Activated naive CD4-positive, alpha-beta T cell treated with anti-CD3 and anti-CD28 coated beads for 36 hours (primary cell): ENCODE measurements around the gene KRT84. TPM values are rescaled to one million over a fixed set of nuclear protein-coding genes. Genes with fewer than 3 reads are reported as not detected.

ENCODE experiments used
- CTCF ChIA-PET: fragments of 350-600 bp; sonication (Branson Sonifier 250); formaldehyde crosslinking; loops from one replicate; lab custom pipeline; 2021; ENCODE audit warnings: antibody characterized with exemption; lab: Charles Lee
- DNase-seq: peaks from one replicate; pipeline ENCODE4 v3.0.0-alpha.2; 2020
- H3K27ac Mint-ChIP-seq: one replicate; pipeline ENCODE4 v1.8.0; 2021; ENCODE audit warnings: mild to moderate bottlenecking, mixed read lengths
- H3K27me3 Mint-ChIP-seq: one replicate; pipeline ENCODE4 v1.8.0; 2021; ENCODE audit warnings: low read depth, mixed read lengths
- H3K36me3 Mint-ChIP-seq: one replicate; pipeline ENCODE4 v1.8.0; 2021; ENCODE audit warnings: low read depth, mixed read lengths
- H3K4me1 Mint-ChIP-seq: one replicate; pipeline ENCODE4 v1.8.0; 2021; ENCODE audit warnings: low read depth, mixed read lengths
- H3K4me3 Mint-ChIP-seq: one replicate; pipeline ENCODE4 v1.8.0; 2021; ENCODE audit warnings: mild to moderate bottlenecking, moderate library complexity, mixed read lengths
- H3K9me3 Mint-ChIP-seq: one replicate; pipeline ENCODE4 v1.8.0; 2021; ENCODE audit warnings: mixed read lengths
- intact Hi-C: fragments of 100-400 bp; cut with micrococcal nuclease; formaldehyde crosslinking; loops from one replicate; pipeline ENCODE4 v1.15.1; 2023
- total RNA-seq, 2 experiments: library from RNA; stranded (reverse); gene quantifications; one replicate each; pipeline ENCODE4 v1.2.3, GENCODE V29; 2021

Gene KRT84
- total RNA-seq, 2 experiments from 2014 or later: not detected

- CTCF ChIA-PET: interaction anchor here (0.6 kb wide), 1 partner anchor 721 kb away, joined by 3 read pairs; no protein-coding TSS in a partner anchor
- Mint-ChIP-seq H3K9me3 (no peaks in the 10 kb centered on the region), H3K27ac (no peak within 1 kb of the TSS), H3K27me3 (no peaks in the 10 kb centered on the region), H3K4me1 (no peaks in the 10 kb centered on the region), H3K4me3 (no peak within 1 kb of the TSS), H3K36me3 (no peaks in the 10 kb centered on the region)
- no peak for DNase-seq
- intact Hi-C loops: no loop called here
These were observed 20.5 kb upstream of the KRT84 start, which contains the start of gene KRT82 for GRCh38 chr12:52405922-52406385. Gene KRT82, minus strand, starts transcription at chr12:52406335. Its CDS starts 58 bp downstream, at chr12:52406277.

GRCh38 chr12:52404951-52405350, 19.5 kb upstream of the KRT84 start:
- H3K27ac Mint-ChIP-seq: no peak overlapping the region
- no peaks in the 10 kb centered on the region for H3K27me3 Mint-ChIP-seq
- no peaks in the 10 kb centered on the region for H3K36me3 Mint-ChIP-seq
- CTCF ChIA-PET: no interaction called here
- no peaks in the 10 kb centered on the region for H3K9me3 Mint-ChIP-seq
- H3K4me1 Mint-ChIP-seq: no peaks in the 10 kb centered on the region
- DNase-seq: no peak
- intact Hi-C loops: no loop called here
- H3K4me3 Mint-ChIP-seq: no peak overlapping the region

GRCh38 chr12:52403561-52403960, 18.1 kb upstream of the KRT84 start:
- Mint-ChIP-seq H3K4me3 (no peak overlapping the region), H3K9me3 (no peaks in the 10 kb centered on the region), H3K4me1 (no peaks in the 10 kb centered on the region), H3K27me3 (no peaks in the 10 kb centered on the region), H3K27ac (no peak overlapping the region), H3K36me3 (no peaks in the 10 kb centered on the region)
- DNase-seq: no peak
- intact Hi-C loops: no loop called here
- CTCF ChIA-PET: interaction anchor here (0.6 kb wide), 1 partner anchor 479 kb away, joined by 4 read pairs; no protein-coding TSS in a partner anchor

- Mint-ChIP-seq H3K4me3 (no peak overlapping the region), H3K4me1 (no peaks in the 10 kb centered on the region), H3K36me3 (no peaks in the 10 kb centered on the region), H3K27me3 (no peaks in the 10 kb centered on the region), H3K9me3 (no peaks in the 10 kb centered on the region), H3K27ac (no peak overlapping the region)
- CTCF ChIA-PET: interaction anchor here (0.6 kb wide), 1 partner anchor 480 kb away, joined by 4 read pairs; no protein-coding TSS in a partner anchor
- intact Hi-C loops: no loop called here
- DNase-seq: no peak
These were observed 17.6 kb upstream of the KRT84 start for GRCh38 chr12:52402873-52403540.

- Mint-ChIP-seq H3K4me1 (no peaks in the 10 kb centered on the region), H3K9me3 (no peaks in the 10 kb centered on the region), H3K27ac (no peak overlapping the region), H3K27me3 (no peaks in the 10 kb centered on the region), H3K36me3 (no peaks in the 10 kb centered on the region), H3K4me3 (no peak overlapping the region)
- CTCF ChIA-PET: no interaction called here
- intact Hi-C loops: no loop called here
- no peak for DNase-seq
These were observed 16.9 kb upstream of the KRT84 start for GRCh38 chr12:52402377-52402776.

- Mint-ChIP-seq H3K27me3 (no peaks in the 10 kb centered on the region), H3K27ac (no peak overlapping the region), H3K9me3 (no peaks in the 10 kb centered on the region), H3K4me3 (no peak overlapping the region), H3K36me3 (no peaks in the 10 kb centered on the region), H3K4me1 (no peaks in the 10 kb centered on the region)
- CTCF ChIA-PET: no interaction called here
- intact Hi-C loops: no loop called here
- no peak for DNase-seq
These were observed 16.5 kb upstream of the KRT84 start for GRCh38 chr12:52401926-52402325.

- Mint-ChIP-seq H3K4me3 (no peak overlapping the region), H3K27me3 (no peaks in the 10 kb centered on the region), H3K4me1 (no peaks in the 10 kb centered on the region), H3K9me3 (no peaks in the 10 kb centered on the region), H3K36me3 (no peaks in the 10 kb centered on the region), H3K27ac (no peak overlapping the region)
- no peak for DNase-seq
- CTCF ChIA-PET: interaction anchor here (1.6 kb wide), 1 partner anchor 479 kb away, joined by 5 read pairs; no protein-coding TSS in a partner anchor
- intact Hi-C loops: no loop called here
These were observed 16.1 kb upstream of the KRT84 start for GRCh38 chr12:52401526-52401925.

GRCh38 chr12:52400906-52401305, 15.5 kb upstream of the KRT84 start:
- DNase-seq: no peak
- Mint-ChIP-seq H3K27me3 (no peaks in the 10 kb centered on the region), H3K36me3 (no peaks in the 10 kb centered on the region), H3K27ac (no peak overlapping the region), H3K4me3 (no peak overlapping the region), H3K9me3 (no peaks in the 10 kb centered on the region), H3K4me1 (no peaks in the 10 kb centered on the region)
- CTCF ChIA-PET: interaction anchor here (1.6 kb wide), 1 partner anchor 479 kb away, joined by 5 read pairs; no protein-coding TSS in a partner anchor
- intact Hi-C loops: no loop called here

- intact Hi-C loops: no loop called here
- no peak overlapping the region for H3K27ac Mint-ChIP-seq
- no peaks in the 10 kb centered on the region for H3K36me3 Mint-ChIP-seq
- CTCF ChIA-PET: interaction anchor here (1.2 to 2.0 kb wide), 2 partner anchors 18 to 27 kb away, joined by 3 to 5 read pairs; no protein-coding TSS in a partner anchor
- no peaks in the 10 kb centered on the region for H3K4me1 Mint-ChIP-seq
- H3K9me3 Mint-ChIP-seq: no peaks in the 10 kb centered on the region
- H3K4me3 Mint-ChIP-seq: no peak overlapping the region
- H3K27me3 Mint-ChIP-seq: no peaks in the 10 kb centered on the region
- no peak for DNase-seq
These were observed 14.3 kb upstream of the KRT84 start for GRCh38 chr12:52399756-52400155.

- H3K27ac Mint-ChIP-seq: no peak overlapping the region
- CTCF ChIA-PET: interaction anchor here (0.6 to 2.0 kb wide), 2 partner anchors 25 to 71 kb away, joined by 4 to 5 read pairs; no protein-coding TSS in a partner anchor
- DNase-seq: no peak
These were observed 12.7 kb upstream of the KRT84 start for GRCh38 chr12:52398176-52398575.

GRCh38 chr12:52396656-52397055, 11.2 kb upstream of the KRT84 start:
- intact Hi-C loops: no loop called here
- no peak overlapping the region for H3K4me3 Mint-ChIP-seq
- H3K27ac Mint-ChIP-seq: no peak overlapping the region
- H3K9me3 Mint-ChIP-seq: no peaks in the 10 kb centered on the region
- H3K4me1 Mint-ChIP-seq: no peaks in the 10 kb centered on the region
- H3K36me3 Mint-ChIP-seq: no peaks in the 10 kb centered on the region
- CTCF ChIA-PET: interaction anchor here (1.4 kb wide), 1 partner anchor 483 kb away, joined by 3 read pairs; no protein-coding TSS in a partner anchor
- H3K27me3 Mint-ChIP-seq: no peaks in the 10 kb centered on the region
- DNase-seq: no peak

More at GRCh38 chr12:52398176-52398575, 12.7 kb upstream of the KRT84 start:
- no peaks in the 10 kb centered on the region for H3K27me3 Mint-ChIP-seq
- no peaks in the 10 kb centered on the region for H3K9me3 Mint-ChIP-seq
- no peak overlapping the region for H3K4me3 Mint-ChIP-seq
- H3K36me3 Mint-ChIP-seq: no peaks in the 10 kb centered on the region
- H3K4me1 Mint-ChIP-seq: no peaks in the 10 kb centered on the region
- intact Hi-C loops: no loop called here

- Mint-ChIP-seq H3K4me1 (no peaks in the 10 kb centered on the region), H3K27me3 (no peaks in the 10 kb centered on the region), H3K4me3 (no peak overlapping the region), H3K9me3 (no peaks in the 10 kb centered on the region), H3K27ac (no peak overlapping the region), H3K36me3 (no peaks in the 10 kb centered on the region)
- intact Hi-C loops: no loop called here
- CTCF ChIA-PET: interaction anchor here (0.7 to 1.5 kb wide), 5 partner anchors 10 to 585 kb away, joined by 3 to 4 read pairs (median 3); partner anchors contain the start of gene KRT84
- peak; percentile 11 for DNase-seq
These were observed 10.4 kb upstream of the KRT84 start for GRCh38 chr12:52395761-52396434.
